ENCODE results near the gene CNRIP1.

- TF ChIP-seq CEBPB (IDR thresholded peaks at IDR 0.05; ENCODE audit: low read depth, low read length), result no peak
- TF ChIP-seq USF2 (IDR thresholded peaks at IDR 0.05; ENCODE audit: low read depth, low read length), result no peak
- TF ChIP-seq CTCF (conservative IDR thresholded peaks at IDR 0.05; ENCODE audit: low read depth, low read length), result no peak
- no peak for TF ChIP-seq RFX5 (IDR thresholded peaks at IDR 0.05; ENCODE audit: low read depth, low read length)
- TF ChIP-seq MAZ (IDR thresholded peaks at IDR 0.05; ENCODE audit: borderline replicate concordance, low read depth, low read length), result no peak
- no peak for TF ChIP-seq SMC3 (IDR thresholded peaks at IDR 0.05; ENCODE audit: low read depth, low read length)
- TF ChIP-seq POLR2A (IDR thresholded peaks at IDR 0.05; ENCODE audit: low read depth, low read length), result no peak
- TF ChIP-seq RCOR1 (IDR thresholded peaks at IDR 0.05; ENCODE audit: insufficient replicate concordance, low read length), result no peak
- TF ChIP-seq RAD21 (IDR thresholded peaks at IDR 0.05; ENCODE audit: low read length), result no peak
- no peak for TF ChIP-seq BHLHE40 (IDR thresholded peaks at IDR 0.05; ENCODE audit: low read depth, low read length)
- no peak for TF ChIP-seq MAFK (IDR thresholded peaks at IDR 0.05; ENCODE audit: low read depth, low read length)
- no peak for TF ChIP-seq MXI1 (IDR thresholded peaks at IDR 0.05; ENCODE audit: borderline replicate concordance, low read depth, low read length)
Measured at GRCh38 chr2:68366083-68366560, 46.4 kb upstream of the CNRIP1 start.
